Activated B cell treated with CpG ODN at 0.5 μM for 24 hours (primary cell): Measurements from ENCODE around the gene RPL22. TPM values are rescaled to one million over a fixed set of nuclear protein-coding genes. Genes with fewer than 3 reads are reported as not detected.

Experiments used
- ATAC-seq: fragments of 200-7000 bp; cut with Tn5 transposase; one replicate; pipeline ENCODE4 v1.10.0; 2021; ENCODE audit warnings: low read depth, mild to moderate bottlenecking, moderate library complexity
- CTCF ChIA-PET: fragments of 350-600 bp; sonication (Branson Sonifier 250); formaldehyde crosslinking; loops from one replicate; lab custom pipeline; 2021; ENCODE audit warnings: antibody characterized with exemption; lab: Charles Lee
- POLR2A ChIA-PET: fragments of 350-600 bp; sonication (Branson Sonifier 250); formaldehyde crosslinking; loops from one replicate; lab custom pipeline; 2021; ENCODE audit warnings: antibody characterized with exemption; lab: Charles Lee
- DNase-seq: peaks from one replicate; pipeline ENCODE4 v3.0.0; 2022
- H3K27ac Mint-ChIP-seq: one replicate; pipeline ENCODE4 v1.8.0; 2020; ENCODE audit warnings: mixed read lengths
- H3K27me3 Mint-ChIP-seq: one replicate; pipeline ENCODE4 v1.8.0; 2021; ENCODE audit warnings: mixed read lengths
- H3K36me3 Mint-ChIP-seq: one replicate; pipeline ENCODE4 v1.8.0; 2021; ENCODE audit warnings: low read depth, mixed read lengths
- H3K4me1 Mint-ChIP-seq: one replicate; pipeline ENCODE4 v1.8.0; 2021; ENCODE audit warnings: mixed read lengths
- H3K4me3 Mint-ChIP-seq: one replicate; pipeline ENCODE4 v1.8.0; 2020; ENCODE audit warnings: mild to moderate bottlenecking, mixed read lengths
- H3K9me3 Mint-ChIP-seq: one replicate; pipeline ENCODE4 v1.8.0; 2020; ENCODE audit warnings: mixed read lengths
- intact Hi-C: fragments of 100-400 bp; cut with micrococcal nuclease; formaldehyde crosslinking; loops from one replicate; pipeline ENCODE4 v1.15.1; 2024
- total RNA-seq: library from RNA; stranded (reverse); gene quantifications from 2 replicates; pipeline ENCODE4 v1.2.3, GENCODE V29; 2022
- TF ChIP-seq, protein P1 (sequence below): fragments of 200-600 bp; IDR thresholded peaks from one replicate; pipeline ENCODE4 v1.8.0; 2022; ENCODE audit warnings: antibody characterized with exemption, mild to moderate bottlenecking

Gene RPL22
- total RNA-seq, 1 donor from 2014 or later: 621 TPM

DNA sequence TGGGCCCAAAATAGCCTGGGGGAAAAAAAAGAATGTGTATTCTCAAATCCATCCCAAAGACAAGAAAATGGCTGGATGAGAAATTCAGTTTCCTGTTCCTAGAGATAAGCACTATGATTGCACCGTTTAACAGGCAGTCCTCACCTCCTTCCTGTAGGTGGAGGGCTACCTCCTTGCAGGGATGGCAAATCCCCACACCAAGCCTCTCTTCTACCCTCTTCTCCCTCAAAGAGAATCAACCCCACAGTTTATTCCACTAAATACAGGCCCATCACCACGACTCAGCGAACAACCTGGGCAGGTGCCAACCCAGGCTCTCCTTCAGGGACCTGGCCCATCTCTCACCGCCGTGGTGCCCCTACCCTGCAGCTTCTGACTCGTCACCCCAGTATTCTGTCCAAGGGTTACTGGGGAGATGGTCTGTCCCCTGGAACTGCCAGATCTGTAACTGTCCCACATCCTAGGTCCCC is 15.8 kb downstream of the RPL22 start:
- no peaks in the 10 kb centered on the region for H3K9me3 Mint-ChIP-seq
- TF ChIP-seq, protein P1, sequence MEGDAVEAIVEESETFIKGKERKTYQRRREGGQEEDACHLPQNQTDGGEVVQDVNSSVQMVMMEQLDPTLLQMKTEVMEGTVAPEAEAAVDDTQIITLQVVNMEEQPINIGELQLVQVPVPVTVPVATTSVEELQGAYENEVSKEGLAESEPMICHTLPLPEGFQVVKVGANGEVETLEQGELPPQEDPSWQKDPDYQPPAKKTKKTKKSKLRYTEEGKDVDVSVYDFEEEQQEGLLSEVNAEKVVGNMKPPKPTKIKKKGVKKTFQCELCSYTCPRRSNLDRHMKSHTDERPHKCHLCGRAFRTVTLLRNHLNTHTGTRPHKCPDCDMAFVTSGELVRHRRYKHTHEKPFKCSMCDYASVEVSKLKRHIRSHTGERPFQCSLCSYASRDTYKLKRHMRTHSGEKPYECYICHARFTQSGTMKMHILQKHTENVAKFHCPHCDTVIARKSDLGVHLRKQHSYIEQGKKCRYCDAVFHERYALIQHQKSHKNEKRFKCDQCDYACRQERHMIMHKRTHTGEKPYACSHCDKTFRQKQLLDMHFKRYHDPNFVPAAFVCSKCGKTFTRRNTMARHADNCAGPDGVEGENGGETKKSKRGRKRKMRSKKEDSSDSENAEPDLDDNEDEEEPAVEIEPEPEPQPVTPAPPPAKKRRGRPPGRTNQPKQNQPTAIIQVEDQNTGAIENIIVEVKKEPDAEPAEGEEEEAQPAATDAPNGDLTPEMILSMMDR: no peak
- ChIA-PET POLR2A (no interaction called here), CTCF (no interaction called here)
- H3K27ac Mint-ChIP-seq: no peak overlapping the region
- H3K4me1 Mint-ChIP-seq: peaks cover 26% of the 10 kb centered on the region
- DNase-seq: no peak
- H3K27me3 Mint-ChIP-seq: peaks cover 17% of the 10 kb centered on the region
- H3K4me3 Mint-ChIP-seq: no peak overlapping the region
- H3K36me3 Mint-ChIP-seq: peaks cover 44% of the 10 kb centered on the region
- intact Hi-C loops: no loop called here
- ATAC-seq: no peak

DNA sequence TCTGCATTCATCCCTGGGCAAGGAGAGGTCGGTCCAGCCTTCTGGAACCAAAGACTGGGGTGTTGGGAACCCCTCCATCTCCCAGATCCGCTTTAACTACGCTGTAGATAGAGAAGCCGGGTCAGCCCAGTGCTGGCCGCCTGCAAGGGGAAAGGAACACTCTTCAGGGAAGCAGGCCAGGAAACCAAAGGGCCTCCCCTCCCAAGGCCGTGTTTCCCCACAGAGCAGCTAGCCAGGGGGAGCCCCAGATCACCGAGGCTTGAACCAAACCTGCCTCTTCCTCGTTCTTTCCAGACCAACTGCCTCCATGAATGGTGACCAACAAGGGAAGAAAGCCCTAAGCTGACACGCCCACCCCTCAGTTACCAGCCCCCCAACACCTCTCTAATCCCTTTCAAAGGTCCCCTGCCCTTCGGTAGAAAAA is 18.0 kb downstream of the RPL22 start:
- H3K36me3 Mint-ChIP-seq: peaks cover 26% of the 10 kb centered on the region
- intact Hi-C loops: no loop called here
- POLR2A ChIA-PET: no interaction called here
- no peak overlapping the region for H3K27ac Mint-ChIP-seq
- CTCF ChIA-PET: no interaction called here
- TF ChIP-seq, protein P1: no peak
- H3K4me1 Mint-ChIP-seq: peaks cover 28% of the 10 kb centered on the region
- ATAC-seq (no peak), DNase-seq (no peak)
- H3K27me3 Mint-ChIP-seq: peaks cover 37% of the 10 kb centered on the region
- no peaks in the 10 kb centered on the region for H3K9me3 Mint-ChIP-seq
- peak overlapping the region; percentile 44 for H3K4me3 Mint-ChIP-seq

DNA sequence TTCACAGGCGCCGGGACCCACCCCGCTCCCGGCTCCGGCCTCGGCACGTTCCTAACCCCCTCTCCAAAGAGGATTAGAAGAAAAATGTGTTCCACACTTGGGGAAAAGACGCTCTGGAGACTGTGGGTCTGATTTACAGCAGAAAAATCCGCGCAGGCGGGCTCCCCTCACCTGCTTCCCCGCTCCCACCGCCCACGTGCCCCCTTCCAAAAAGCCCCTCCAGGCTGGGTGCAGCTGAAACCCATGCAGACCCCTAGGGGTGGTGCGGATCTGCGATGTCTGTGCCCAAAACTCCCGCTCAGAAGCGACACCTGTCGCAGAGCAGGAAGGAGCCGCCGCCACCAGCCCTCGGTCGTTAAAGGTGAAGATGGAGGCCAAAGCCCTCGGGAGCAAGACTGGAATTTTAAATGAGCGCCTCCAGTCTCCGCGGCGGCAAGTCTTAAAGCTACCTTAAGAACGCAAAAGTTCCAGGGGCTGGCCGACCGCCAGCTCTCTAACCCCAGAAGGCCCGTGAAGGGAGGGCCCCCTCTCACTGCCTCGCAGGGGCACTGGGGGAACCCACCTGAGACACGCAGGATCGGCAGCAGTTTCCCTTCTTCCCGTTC is 18.6 kb downstream of the RPL22 start:
- H3K36me3 Mint-ChIP-seq: peaks cover 21% of the 10 kb centered on the region
- H3K27me3 Mint-ChIP-seq: peaks cover 37% of the 10 kb centered on the region
- DNase-seq (no peak), ATAC-seq (no peak)
- H3K9me3 Mint-ChIP-seq: no peaks in the 10 kb centered on the region
- CTCF ChIA-PET: no interaction called here
- peaks cover 28% of the 10 kb centered on the region for H3K4me1 Mint-ChIP-seq
- POLR2A ChIA-PET: no interaction called here
- H3K27ac Mint-ChIP-seq: no peak overlapping the region
- intact Hi-C loops: no loop called here
- TF ChIP-seq, protein P1: no peak
- peak overlapping the region; percentile 58 for H3K4me3 Mint-ChIP-seq

DNA sequence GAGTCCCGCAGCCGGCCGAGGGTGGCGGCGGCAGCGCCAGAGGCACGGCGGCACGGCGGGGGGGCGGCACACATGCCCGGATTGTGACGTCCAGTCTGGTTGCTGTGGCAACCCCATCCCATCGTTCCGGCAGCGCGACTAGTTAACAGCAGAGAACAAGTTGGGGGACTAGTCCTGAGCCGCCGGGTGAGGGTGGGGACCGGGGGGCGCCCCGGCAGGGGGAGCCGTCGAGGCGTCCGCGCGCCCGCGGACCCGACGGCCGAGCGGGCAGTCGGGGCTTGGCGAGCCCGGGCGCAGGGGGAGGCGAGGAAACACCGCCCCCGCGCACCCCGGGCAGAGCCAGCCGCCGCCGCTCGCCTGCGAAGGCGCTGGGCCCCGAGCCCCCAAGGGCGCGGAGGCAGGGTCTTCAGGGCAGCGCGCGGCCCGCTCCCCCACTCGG is 19.1 kb downstream of the RPL22 start, which contains the start of gene CHD5:
Gene CHD5 (minus strand): TSS at position 54 of the 439 bp plus-strand sequence. CDS start 298 bp downstream, outside the sequence.
- intact Hi-C loops: no loop called here
- Mint-ChIP-seq H3K36me3 (peaks cover 17% of the 10 kb centered on the region), H3K27me3 (peaks cover 37% of the 10 kb centered on the region), H3K9me3 (no peaks in the 10 kb centered on the region), H3K4me3 (peak within 1 kb of the TSS; percentile 58), H3K4me1 (peaks cover 28% of the 10 kb centered on the region), H3K27ac (no peak within 1 kb of the TSS)
- CTCF ChIA-PET: no interaction called here
- ATAC-seq: no peak
- TF ChIP-seq, protein P1: no peak
- DNase-seq: no peak
- POLR2A ChIA-PET: no interaction called here

DNA sequence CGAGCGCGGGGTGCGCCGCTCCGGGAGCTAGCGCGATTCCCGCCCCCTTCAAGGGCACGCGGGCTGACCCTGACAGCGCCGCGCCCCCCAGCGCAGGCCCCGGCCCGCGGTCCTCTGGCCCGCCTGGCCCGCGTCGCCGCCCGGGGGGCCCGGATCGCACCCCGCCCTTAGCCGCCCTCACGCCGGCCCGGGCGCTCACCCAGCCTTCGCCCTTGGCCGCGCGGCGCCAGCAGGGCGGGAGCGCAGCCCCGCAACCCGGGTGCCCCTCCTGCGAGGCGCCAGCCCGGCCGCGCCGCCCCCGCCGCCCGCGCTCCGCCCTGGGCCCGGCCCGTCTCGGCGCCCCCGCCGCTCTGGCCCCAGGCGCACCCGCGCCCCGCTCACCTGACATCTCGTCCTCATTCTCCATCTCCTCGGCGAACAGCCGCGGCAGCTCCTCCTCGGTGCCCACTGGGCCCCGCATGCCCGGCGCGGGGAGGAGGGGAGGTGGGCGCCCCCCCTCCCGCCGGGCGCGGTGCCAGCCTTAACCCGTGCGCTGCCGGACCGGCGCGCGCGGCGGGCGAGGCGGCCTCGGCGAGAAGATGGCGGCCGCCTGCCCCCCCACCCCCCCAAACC is 19.7 kb downstream of the RPL22 start:
- Mint-ChIP-seq H3K36me3 (peaks cover 11% of the 10 kb centered on the region), H3K4me1 (peaks cover 28% of the 10 kb centered on the region), H3K4me3 (no peak overlapping the region), H3K27ac (no peak overlapping the region), H3K27me3 (peaks cover 37% of the 10 kb centered on the region), H3K9me3 (no peaks in the 10 kb centered on the region)
- POLR2A ChIA-PET: no interaction called here
- ATAC-seq: no peak
- CTCF ChIA-PET: no interaction called here
- intact Hi-C loops: no loop called here
- DNase-seq: no peak
- TF ChIP-seq, protein P1: no peak
